Smooth muscle cell (in vitro differentiated cells): Measurements from ENCODE around the gene PRM1. TPM values are rescaled to one million over a fixed set of nuclear protein-coding genes. Genes with fewer than 3 reads are reported as not detected.

ENCODE experiments used
- DNase-seq: peaks from one replicate; lab custom pipeline; 2025; ENCODE audit not compliant: unreplicated experiment; lab: John Stamatoyannopoulos, UW
- H2AFZ ChIP-seq: fragments of 200-600 bp; sonication (generic); 2 replicates; pipeline ENCODE4 v1.6.0; 2016; ENCODE audit warnings: antibody characterized with exemption, low read depth, mild to moderate bottlenecking
- H3F3A ChIP-seq: fragments of 200-600 bp; sonication (generic); 2 replicates; pipeline ENCODE4 v1.6.0; 2017; ENCODE audit warnings: antibody characterized with exemption, low read depth
- H3K27ac ChIP-seq: fragments of 200-600 bp; sonication (generic); 2 replicates; pipeline ENCODE4 v1.5.1; 2016; ENCODE audit warnings: low read depth, mild to moderate bottlenecking
- H3K27me3 ChIP-seq: fragments of 200-600 bp; sonication (generic); 2 replicates; pipeline ENCODE4 v1.6.1; 2016; ENCODE audit warnings: low read depth, mild to moderate bottlenecking
- H3K36me3 ChIP-seq: fragments of 200-600 bp; sonication (generic); 2 replicates; pipeline ENCODE4 v1.5.1; 2016; ENCODE audit warnings: low read depth
- H3K4me1 ChIP-seq: fragments of 200-600 bp; sonication (generic); 2 replicates; pipeline ENCODE4 v1.5.1; 2016; ENCODE audit warnings: low read depth
- H3K4me2 ChIP-seq: fragments of 200-600 bp; sonication (generic); 2 replicates; pipeline ENCODE4 v1.6.0; 2016; ENCODE audit warnings: mild to moderate bottlenecking
- H3K4me3 ChIP-seq: fragments of 200-600 bp; sonication (generic); 2 replicates; pipeline ENCODE4 v1.5.1; 2016; ENCODE audit warnings: mild to moderate bottlenecking
- H3K79me2 ChIP-seq: fragments of 200-600 bp; sonication (generic); 2 replicates; pipeline ENCODE4 v1.6.0; 2016; ENCODE audit warnings: low read depth, mild to moderate bottlenecking
- H3K9ac ChIP-seq: fragments of 200-600 bp; sonication (generic); 2 replicates; pipeline ENCODE4 v1.6.0; 2016; ENCODE audit warnings: low read depth
- H3K9me3 ChIP-seq: fragments of 200-600 bp; sonication (generic); replicated peaks from 2 replicates; pipeline ENCODE4 v1.5.1; 2016; ENCODE audit warnings: low read depth
- H4K20me1 ChIP-seq: fragments of 200-600 bp; sonication (generic); 2 replicates; pipeline ENCODE4 v1.6.0; 2016; ENCODE audit warnings: low read depth
- CTCF ChIP-seq: fragments of 200-600 bp; sonication (generic); IDR thresholded peaks from 2 replicates; pipeline ENCODE4 v1.5.1; 2017; ENCODE audit warnings: borderline replicate concordance, mild to moderate bottlenecking, antibody characterized with exemption; ENCODE audit not compliant: insufficient read depth, poor library complexity, severe bottlenecking
- WGBS: methylation state at CpG from one replicate; pipeline ENCODE4 v1.1.7; 2016; ENCODE audit warnings: low lambda C conversion rate; 5-methylcytosine and 5-hydroxymethylcytosine counted together
- microRNA-seq: library from miRNA; unstranded; fragments of <30 nt; microRNA quantifications from one replicate; pipeline ENCODE4, GENCODE V29; 2016; ENCODE audit warnings: borderline number of aligned reads
- polyA plus RNA-seq: library from polyadenylated mRNA; unstranded; fragments of >200 nt; fragmentation: Nextera tagmentation; extraction: Ambion mirVana; gene quantifications from 2 replicates; pipeline ENCODE4 v1.2.1, GENCODE V29; 2016
- small RNA-seq: library from RNA; depleted of rRNA; stranded (forward); fragments of <200 nt; gene quantifications from one replicate; pipeline ENCODE3, GENCODE V24; 2014
- total RNA-seq: library from RNA; depleted of rRNA; stranded (reverse); fragments of >200 nt; gene quantifications from 2 replicates; pipeline ENCODE4 v1.2.3, GENCODE V29; 2014

PRM1 gene
- total and polyA plus RNA-seq, 2 experiments from 2014 or later = not detected

- no peaks in the 10 kb centered on the region for H3K9me3 ChIP-seq
- no peaks in the 10 kb centered on the region for H3K27me3 ChIP-seq
- no peaks in the 10 kb centered on the region for H3K79me2 ChIP-seq
- no peaks in the 10 kb centered on the region for H3K4me1 ChIP-seq
- H3K9ac ChIP-seq = no peak overlapping the region
- WGBS = 76% methylated on average over 10 of the region's 10 CpGs
- H3K4me2 ChIP-seq = no peak overlapping the region
- no peak for DNase-seq
- no peaks in the 10 kb centered on the region for H3K36me3 ChIP-seq
- H4K20me1 ChIP-seq = no peaks in the 10 kb centered on the region
- no peaks in the 10 kb centered on the region for H3F3A ChIP-seq
- H3K4me3 ChIP-seq = no peak overlapping the region
- no peak for TF ChIP-seq CTCF
- no peak overlapping the region for H3K27ac ChIP-seq
- H2AFZ ChIP-seq = no peak overlapping the region
Measured at GRCh38 chr16:11231367-11231970, 49.7 kb downstream of the PRM1 start.

Small RNA genes within 50 kb of the gene (microRNA-seq; reads per million reads assigned to microRNA genes)
- not detected for gene MIR548H2

Small RNA genes within 50 kb of the gene (small RNA-seq; reads per million reads assigned to genes)
- gene MIR548H2 (not detected), gene RF00019 (not detected), gene RF00554 (not detected)

Other genes starting within 250 kb of the PRM1 start
- gene SOCS1, start 25.1 kb downstream of the PRM1 start, total RNA-seq = 3.5 and 6.1 TPM in 2 replicates
- 17.6 and 18.7 TPM in 2 replicates for gene SOCS1, start 25.1 kb downstream of the PRM1 start, polyA plus RNA-seq
- gene TNP2, start 12.0 kb downstream of the PRM1 start, total RNA-seq = not detected in 2 replicates
- gene TNP2, start 12.0 kb downstream of the PRM1 start, polyA plus RNA-seq = not detected in 2 replicates
- gene PRM3, start 7.7 kb downstream of the PRM1 start, total RNA-seq = not detected in 2 replicates
- not detected in 2 replicates for gene PRM3, start 7.7 kb downstream of the PRM1 start, polyA plus RNA-seq
- gene PRM2, start 4.8 kb downstream of the PRM1 start, total RNA-seq = not detected in 2 replicates
- not detected in 2 replicates for gene PRM2, start 4.8 kb downstream of the PRM1 start, polyA plus RNA-seq
- gene RMI2, start 64.1 kb upstream of the PRM1 start, total RNA-seq = 6.1 and 9.7 TPM in 2 replicates
- 9.8 and 11.3 TPM in 2 replicates for gene RMI2, start 64.1 kb upstream of the PRM1 start, polyA plus RNA-seq